Measurements from ENCODE around the gene ART4. TPM values are rescaled to one million over a fixed set of nuclear protein-coding genes. Genes with fewer than 3 reads are reported as not detected.
A peak's percentile ranks its signal among the peaks of the same experiment; 100 is the strongest.

Gene ART4
- total and polyA plus RNA-seq, 12 donors = 0.22 to 15.2 (median 4.7) TPM

DNA sequence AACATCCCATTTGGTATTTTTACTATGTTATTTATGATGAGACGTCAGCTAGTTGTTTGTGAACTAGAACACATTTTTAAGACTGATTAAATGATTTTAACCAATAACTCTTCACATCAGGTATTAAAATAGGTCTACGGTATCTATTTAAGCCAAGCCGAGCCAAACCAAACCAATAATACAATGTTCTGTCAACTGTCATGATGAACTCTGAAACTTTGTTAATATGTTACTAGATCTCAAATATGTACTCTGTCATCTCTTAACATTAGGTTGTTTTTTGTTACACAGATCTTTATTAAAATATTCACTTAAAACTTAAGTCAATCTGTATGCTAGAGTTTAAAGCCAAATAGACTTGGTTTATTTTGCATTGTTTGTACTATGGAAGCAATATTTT, 1.0 kb downstream of the ART4 start:
- TF ChIP-seq, protein P1, sequence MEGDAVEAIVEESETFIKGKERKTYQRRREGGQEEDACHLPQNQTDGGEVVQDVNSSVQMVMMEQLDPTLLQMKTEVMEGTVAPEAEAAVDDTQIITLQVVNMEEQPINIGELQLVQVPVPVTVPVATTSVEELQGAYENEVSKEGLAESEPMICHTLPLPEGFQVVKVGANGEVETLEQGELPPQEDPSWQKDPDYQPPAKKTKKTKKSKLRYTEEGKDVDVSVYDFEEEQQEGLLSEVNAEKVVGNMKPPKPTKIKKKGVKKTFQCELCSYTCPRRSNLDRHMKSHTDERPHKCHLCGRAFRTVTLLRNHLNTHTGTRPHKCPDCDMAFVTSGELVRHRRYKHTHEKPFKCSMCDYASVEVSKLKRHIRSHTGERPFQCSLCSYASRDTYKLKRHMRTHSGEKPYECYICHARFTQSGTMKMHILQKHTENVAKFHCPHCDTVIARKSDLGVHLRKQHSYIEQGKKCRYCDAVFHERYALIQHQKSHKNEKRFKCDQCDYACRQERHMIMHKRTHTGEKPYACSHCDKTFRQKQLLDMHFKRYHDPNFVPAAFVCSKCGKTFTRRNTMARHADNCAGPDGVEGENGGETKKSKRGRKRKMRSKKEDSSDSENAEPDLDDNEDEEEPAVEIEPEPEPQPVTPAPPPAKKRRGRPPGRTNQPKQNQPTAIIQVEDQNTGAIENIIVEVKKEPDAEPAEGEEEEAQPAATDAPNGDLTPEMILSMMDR (IDR thresholded peaks at IDR 0.05) = no peak
- no peak for TF ChIP-seq POLR2A (IDR thresholded peaks at IDR 0.05)
- intact Hi-C loops (cut with DNase I) = loop anchor here in 1 of 2 donors (10.0 kb wide), 1 partner anchor 152 kb away; no protein-coding TSS in a partner anchor
- H3K4me1 ChIP-seq (replicated peaks in 1 of 2) = peaks cover 32 to 35% of the 10 kb centered on the region in 2 donors
- H3K9me3 ChIP-seq (replicated peaks in 1 of 3) = no peaks in the 10 kb centered on the region
- H3K27ac ChIP-seq = peak overlapping the region in 4 of 5 donors; percentile 51 to 80 (median 66)
- no peaks in the 10 kb centered on the region for H3K27me3 ChIP-seq
- WGBS, 4 donors = 64 to 78% (median 68%) methylated on average over 3 of the region's 3 CpGs
- H3K36me3 ChIP-seq (replicated peaks in 1 of 2) = no peaks in the 10 kb centered on the region
- H3K4me3 ChIP-seq = peak overlapping the region in 1 of 4 donors; percentile 2
- DNase-seq = no peak

DNA sequence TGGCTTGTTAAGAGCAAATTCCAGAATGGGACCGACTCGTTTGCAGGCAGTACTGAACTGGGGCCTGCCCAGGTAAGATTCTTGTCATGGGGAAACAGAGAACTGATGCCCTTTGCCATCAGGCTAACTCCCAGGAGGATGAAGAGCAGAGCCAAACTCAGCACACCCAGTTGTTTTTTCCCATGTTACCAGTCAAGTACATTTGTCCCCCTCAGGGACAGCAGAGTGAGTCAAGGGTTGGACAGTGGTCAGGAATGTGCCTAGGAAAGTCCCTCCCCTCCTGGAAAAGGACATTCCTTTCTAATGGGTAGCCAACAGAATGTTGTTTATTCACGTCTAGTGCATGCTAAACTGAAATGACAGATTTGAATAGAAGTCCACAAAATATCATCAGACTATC, 1.6 kb downstream of the ART4 start:
- Histone ChIP-seq H3K9me3 (replicated peaks in 1 of 3) (no peaks in the 10 kb centered on the region), H3K4me3 (peak overlapping the region in 1 of 4 donors; percentile 2), H3K27me3 (no peaks in the 10 kb centered on the region), H3K4me1 (replicated peaks in 1 of 2) (peaks cover 29 to 33% of the 10 kb centered on the region in 2 donors), H3K36me3 (replicated peaks in 1 of 2) (no peaks in the 10 kb centered on the region), H3K27ac (peak overlapping the region in 4 of 5 donors; percentile 40 to 80 (median 63))
- DNase-seq = peak; percentile 67 to 89 (median 83)
- TF ChIP-seq, protein P1 (IDR thresholded peaks at IDR 0.05) = no peak
- TF ChIP-seq POLR2A (IDR thresholded peaks at IDR 0.05) = peak in 1 of 2 donors; percentile 50
- 16 to 33% (median 25%) methylated on average over 3 of the region's 3 CpGs for WGBS, 4 donors
- intact Hi-C loops (cut with DNase I) = loop anchor here in 1 of 2 donors (10.0 kb wide), 1 partner anchor 153 kb away; no protein-coding TSS in a partner anchor

DNA sequence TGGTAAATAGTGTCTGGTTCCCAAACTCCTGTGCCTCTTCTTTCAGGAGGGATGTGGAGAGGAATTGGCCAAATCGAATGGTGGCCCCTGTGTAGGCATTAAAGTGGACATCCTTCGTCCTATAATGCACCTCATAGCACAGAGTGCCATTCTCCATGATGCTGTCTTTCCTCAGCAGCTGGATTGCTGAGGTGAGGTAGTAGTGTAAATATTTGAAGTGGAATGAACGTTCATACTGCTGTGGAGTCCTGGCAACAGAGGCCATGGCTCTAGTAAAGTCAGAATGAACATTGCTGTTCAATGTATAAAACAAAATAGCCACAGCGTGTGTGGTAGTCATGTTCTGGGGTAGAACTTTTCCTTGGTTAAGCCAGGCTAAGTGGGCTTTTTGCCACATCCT, 2.7 kb downstream of the ART4 start:
- Histone ChIP-seq H3K9me3 (replicated peaks in 1 of 3) (no peaks in the 10 kb centered on the region), H3K36me3 (replicated peaks in 1 of 2) (no peaks in the 10 kb centered on the region), H3K4me1 (replicated peaks in 1 of 2) (peaks cover 22 to 31% of the 10 kb centered on the region in 2 donors), H3K27ac (peak overlapping the region in 1 of 5 donors; percentile 80), H3K27me3 (no peaks in the 10 kb centered on the region), H3K4me3 (no peak overlapping the region)
- WGBS, 4 donors = 90 to 95% (median 94%) methylated on average over 4 of the region's 4 CpGs
- no peak for DNase-seq
- intact Hi-C loops (cut with DNase I) = loop anchor here in 1 of 2 donors (10.0 kb wide), 1 partner anchor 154 kb away; no protein-coding TSS in a partner anchor
- TF ChIP-seq, protein P1 (IDR thresholded peaks at IDR 0.05) = no peak
- TF ChIP-seq POLR2A (IDR thresholded peaks at IDR 0.05) = no peak

DNA sequence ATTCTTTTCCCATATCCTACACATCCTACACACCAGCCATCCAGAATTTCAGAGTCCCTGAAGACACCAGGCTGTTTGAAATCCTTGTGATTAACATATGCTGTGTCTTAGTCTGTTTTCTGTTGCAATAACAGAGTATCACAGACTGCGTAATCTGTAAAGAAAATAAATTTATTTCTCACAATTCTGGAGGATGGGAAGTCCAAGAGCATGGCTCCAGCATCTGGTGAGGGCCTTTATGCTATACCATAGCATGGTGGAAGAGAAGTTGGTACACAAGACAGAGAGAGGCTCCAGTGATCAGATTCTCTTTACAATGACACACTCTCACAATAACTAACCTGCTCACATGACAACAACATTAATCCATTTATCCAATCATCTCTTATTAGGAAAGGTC, 4.1 kb downstream of the ART4 start:
- H3K4me3 ChIP-seq = no peak overlapping the region
- WGBS, 4 donors = 95 to 100% (median 98%) methylated on average over 1 of the region's 1 CpG
- H3K9me3 ChIP-seq (replicated peaks in 1 of 3) = no peaks in the 10 kb centered on the region
- no peaks in the 10 kb centered on the region for H3K36me3 ChIP-seq (replicated peaks in 1 of 2)
- H3K27ac ChIP-seq = no peak overlapping the region
- TF ChIP-seq, protein P1 (IDR thresholded peaks at IDR 0.05) = no peak
- TF ChIP-seq POLR2A (IDR thresholded peaks at IDR 0.05) = no peak
- DNase-seq = no peak
- H3K27me3 ChIP-seq = no peaks in the 10 kb centered on the region
- intact Hi-C loops (cut with DNase I) = no loop called here
- H3K4me1 ChIP-seq (replicated peaks in 1 of 2) = peaks cover 21 to 43% of the 10 kb centered on the region in 2 donors
